HG02588 (cell line): ENCODE measurements around the gene RGMA.
"Not testable (repeated sequence)": the region's sequence is repeated elsewhere in the genome, so short reads cannot be mapped to it uniquely, and the experiment has no call there.

Experiments used
- ATAC-seq: cut with Tn5 transposase; IDR thresholded peaks from one replicate; pipeline ENCODE4 v1.9.1; 2021; ENCODE audit warnings: mild to moderate bottlenecking, moderate library complexity; ENCODE audit not compliant: unreplicated experiment

RGMA gene

GRCh38 chr15:93049914-93050578, 39.0 kb downstream of the RGMA start:
- ATAC-seq: no peak

GRCh38 chr15:93049233-93049632, 39.8 kb downstream of the RGMA start:
- ATAC-seq: no peak

- no peak for ATAC-seq
Measured at GRCh38 chr15:93048759-93049161, 40.3 kb downstream of the RGMA start.

- ATAC-seq: no peak
Measured at GRCh38 chr15:93048426-93048721, 40.6 kb downstream of the RGMA start.

GRCh38 chr15:93047621-93048425, 41.2 kb downstream of the RGMA start:
- ATAC-seq: no peak

GRCh38 chr15:93046721-93047120, 42.3 kb downstream of the RGMA start:
- ATAC-seq: no peak

GRCh38 chr15:93046120-93046519, 42.9 kb downstream of the RGMA start:
- ATAC-seq: no peak

GRCh38 chr15:93045191-93045785, 43.7 kb downstream of the RGMA start:
- no peak for ATAC-seq

GRCh38 chr15:93044301-93045190, 44.5 kb downstream of the RGMA start:
- no peak for ATAC-seq

GRCh38 chr15:93043621-93044300, 45.2 kb downstream of the RGMA start:
- ATAC-seq: no peak

- no peak for ATAC-seq
Measured at GRCh38 chr15:93042691-93043378, 46.2 kb downstream of the RGMA start.

- no peak for ATAC-seq
Measured at GRCh38 chr15:93042211-93042610, 46.8 kb downstream of the RGMA start.

- no peak for ATAC-seq
Measured at GRCh38 chr15:93041159-93041547, 47.9 kb downstream of the RGMA start.

- no peak for ATAC-seq
Measured at GRCh38 chr15:93040288-93041158, 48.5 kb downstream of the RGMA start.

- ATAC-seq: not testable (repeated sequence)
Measured at GRCh38 chr15:93039562-93040287, 49.3 kb downstream of the RGMA start.

GRCh38 chr15:93037820-93038705, 50.9 kb downstream of the RGMA start:
- no peak for ATAC-seq
